ENCODE measurements around the gene C1QTNF8.

The C1QTNF8 gene

GRCh38 chr16:1130382-1130781 is 34.3 kb upstream of the C1QTNF8 start:
- TF ChIP-seq CTCF (IDR thresholded peaks at IDR 0.05), result no peak
- no peaks in the 10 kb centered on the region for H3K36me3 ChIP-seq
- no peaks in the 10 kb centered on the region for H3K9me3 ChIP-seq
- H3K4me3 ChIP-seq (ENCODE audit: low read depth in 1 of 2, low read length in 1 of 2), result no peak overlapping the region
- H3K27me3 ChIP-seq, result peaks cover 14% of the 10 kb centered on the region
- H3K4me1 ChIP-seq (ENCODE audit: control insufficient read depth in 1 of 2, insufficient read depth in 1 of 2, low read depth in 1 of 2, low read length in 1 of 2), result no peaks in the 10 kb centered on the region
- H3K27ac ChIP-seq, result no peak overlapping the region

GRCh38 chr16:1129106-1129960 is 33.3 kb upstream of the C1QTNF8 start:
- Histone ChIP-seq H3K4me1 (ENCODE audit: control insufficient read depth in 1 of 2, insufficient read depth in 1 of 2, low read depth in 1 of 2, low read length in 1 of 2) (no peaks in the 10 kb centered on the region), H3K9me3 (no peaks in the 10 kb centered on the region), H3K4me3 (ENCODE audit: low read depth in 1 of 2, low read length in 1 of 2) (no peak overlapping the region), H3K27ac (no peak overlapping the region), H3K36me3 (no peaks in the 10 kb centered on the region), H3K27me3 (peaks cover 13% of the 10 kb centered on the region)
- TF ChIP-seq CTCF (IDR thresholded peaks at IDR 0.05), result no peak

DNA sequence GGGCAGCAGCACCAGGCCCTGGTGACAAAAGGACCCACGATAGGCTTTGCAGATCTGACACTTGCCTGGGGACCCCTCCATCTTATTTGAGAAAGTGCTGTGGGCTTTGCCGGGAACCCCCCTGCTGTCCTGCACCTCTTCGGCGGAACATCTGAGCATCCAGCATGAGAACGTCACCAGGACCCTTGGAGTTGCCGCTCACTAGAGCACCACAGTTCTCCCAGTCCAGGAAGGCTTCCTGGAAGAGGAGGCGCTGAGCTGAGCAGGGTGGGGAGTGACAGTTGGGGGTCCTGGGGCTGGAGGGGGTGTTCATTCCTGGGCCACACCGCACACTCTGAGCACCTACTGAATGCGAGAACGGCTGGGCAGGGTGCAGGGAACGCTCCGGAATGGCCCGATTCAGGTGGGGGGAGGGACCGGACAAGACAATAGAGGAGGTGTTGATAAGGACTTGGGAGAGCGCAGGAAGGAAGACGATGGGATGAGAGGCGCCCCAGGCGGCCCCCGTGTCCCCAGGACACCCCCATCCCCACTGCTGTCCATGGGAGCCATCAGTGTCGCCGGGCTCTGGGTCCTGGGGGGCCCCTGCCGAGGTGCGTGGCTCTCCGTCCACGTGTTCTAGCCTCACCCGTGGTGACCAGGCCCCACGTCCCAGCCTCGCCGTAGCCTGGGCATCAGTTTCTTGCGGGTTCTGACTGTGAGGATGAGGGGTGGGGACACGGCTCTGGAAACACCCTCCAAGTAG is 32.1 kb upstream of the C1QTNF8 start:
- no peaks in the 10 kb centered on the region for H3K4me1 ChIP-seq (ENCODE audit: control insufficient read depth in 1 of 2, insufficient read depth in 1 of 2, low read depth in 1 of 2, low read length in 1 of 2)
- H3K36me3 ChIP-seq, result no peaks in the 10 kb centered on the region
- TF ChIP-seq CTCF (IDR thresholded peaks at IDR 0.05), result no peak
- no peak overlapping the region for H3K4me3 ChIP-seq (ENCODE audit: low read depth in 1 of 2, low read length in 1 of 2)
- no peaks in the 10 kb centered on the region for H3K9me3 ChIP-seq
- H3K27me3 ChIP-seq, result peaks cover 10% of the 10 kb centered on the region
- H3K27ac ChIP-seq, result no peak overlapping the region

DNA sequence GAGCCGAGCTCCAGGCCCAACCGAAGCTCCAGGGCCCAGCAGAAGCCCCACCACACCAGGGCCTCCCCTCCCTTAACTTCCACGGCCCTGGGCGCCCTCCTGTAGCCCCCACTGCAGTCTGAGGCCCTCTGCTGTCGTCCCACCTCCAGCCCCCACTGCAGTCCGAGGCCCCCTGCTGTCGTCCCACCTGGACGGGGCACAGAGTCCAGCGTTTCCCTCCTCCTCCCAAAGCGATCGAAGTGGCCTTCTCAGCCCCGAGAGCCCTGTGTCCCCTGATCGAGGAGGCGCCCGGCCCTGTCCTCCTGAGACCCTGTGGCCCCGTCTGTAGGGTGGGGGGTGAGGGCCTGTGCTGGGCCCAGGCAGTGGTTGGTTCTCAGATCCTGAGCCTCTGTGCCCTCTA is 31.1 kb upstream of the C1QTNF8 start:
- Histone ChIP-seq H3K27ac (no peak overlapping the region), H3K27me3 (peaks cover 10% of the 10 kb centered on the region), H3K4me1 (ENCODE audit: control insufficient read depth in 1 of 2, insufficient read depth in 1 of 2, low read depth in 1 of 2, low read length in 1 of 2) (no peaks in the 10 kb centered on the region), H3K9me3 (no peaks in the 10 kb centered on the region), H3K36me3 (no peaks in the 10 kb centered on the region), H3K4me3 (ENCODE audit: low read depth in 1 of 2, low read length in 1 of 2) (no peak overlapping the region)
- no peak for TF ChIP-seq CTCF (IDR thresholded peaks at IDR 0.05)

GRCh38 chr16:1126586-1126985 is 30.5 kb upstream of the C1QTNF8 start:
- no peak for TF ChIP-seq CTCF (IDR thresholded peaks at IDR 0.05)
- H3K27me3 ChIP-seq, result peaks cover 10% of the 10 kb centered on the region
- no peaks in the 10 kb centered on the region for H3K36me3 ChIP-seq
- H3K27ac ChIP-seq, result no peak overlapping the region
- no peaks in the 10 kb centered on the region for H3K9me3 ChIP-seq
- no peaks in the 10 kb centered on the region for H3K4me1 ChIP-seq (ENCODE audit: control insufficient read depth in 1 of 2, insufficient read depth in 1 of 2, low read depth in 1 of 2, low read length in 1 of 2)
- H3K4me3 ChIP-seq (ENCODE audit: low read depth in 1 of 2, low read length in 1 of 2), result no peak overlapping the region

Measured in neutrophil (primary cell).